ENCODE measurements around the gene MUC5AC. TPM values are rescaled to one million over a fixed set of nuclear protein-coding genes. Genes with fewer than 3 reads are reported as not detected.
A peak's percentile ranks its signal among the peaks of the same experiment; 100 is the strongest.

Gene MUC5AC
- total RNA-seq, 4 donors from 2014 or later: not detected

DNA sequence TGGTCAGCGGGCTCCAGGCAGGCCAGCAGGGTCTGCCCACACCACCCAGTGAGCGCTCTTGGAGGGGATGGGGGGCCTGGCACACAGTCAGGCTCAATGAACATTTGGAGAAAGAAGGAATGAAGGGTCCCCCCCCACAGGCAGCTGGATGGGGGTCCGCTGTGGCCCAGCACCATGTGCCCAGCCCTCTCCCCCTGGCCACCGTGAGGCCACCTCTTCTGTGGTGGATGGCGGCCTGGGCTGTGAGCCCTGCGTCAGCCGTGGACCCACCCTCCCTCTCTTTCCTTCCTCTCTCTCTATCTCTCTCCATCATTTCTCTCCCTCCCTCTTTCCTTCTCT is 35.1 kb upstream of the MUC5AC start:
- in situ Hi-C loops (cut with MboI; ENCODE audit: low pct_ligation_motif_present in 1 of 4, low pct_unique_long_range_greater_than_20kb in 1 of 4, low sequenced_read_pairs in 3 of 4): no loop called here
- Histone ChIP-seq H3K36me3 (no peaks in the 10 kb centered on the region), H3K27me3 (peaks cover 24% of the 10 kb centered on the region)

DNA sequence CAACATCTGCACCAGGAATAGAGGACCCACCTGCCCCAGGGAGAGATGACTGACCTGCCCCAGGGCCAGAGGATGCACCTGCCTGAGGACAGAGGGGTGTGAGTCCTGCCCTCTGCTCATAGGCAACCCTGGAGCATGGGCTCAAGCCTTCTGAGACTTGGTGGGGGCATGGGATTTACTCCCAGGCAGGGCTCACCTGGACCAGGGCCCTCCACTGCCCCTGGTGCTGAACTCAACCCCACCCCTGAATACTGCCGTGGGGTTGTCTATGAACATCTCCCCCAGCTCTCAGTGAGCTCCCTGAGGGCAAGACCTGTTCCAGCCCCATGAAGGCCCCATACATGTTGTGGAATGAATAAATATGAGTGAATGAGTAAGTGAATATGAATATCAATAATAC is 33.8 kb upstream of the MUC5AC start:
- Histone ChIP-seq H3K36me3 (no peaks in the 10 kb centered on the region), H3K27ac (no peak overlapping the region), H3K27me3 (peaks cover 24% of the 10 kb centered on the region), H3K4me1 (no peaks in the 10 kb centered on the region), H3K4me3 (no peak overlapping the region), H3K9me3 (no peaks in the 10 kb centered on the region)
- in situ Hi-C loops (cut with MboI; ENCODE audit: low pct_ligation_motif_present in 1 of 4, low pct_unique_long_range_greater_than_20kb in 1 of 4, low sequenced_read_pairs in 3 of 4) (no loop called here), intact Hi-C loops (cut with DNase I; ENCODE audit: low total_unique reads) (no loop called here)
- no peak for DNase-seq
- no peak for TF ChIP-seq EP300 (IDR thresholded peaks at IDR 0.05; ENCODE audit: low read depth)
- no peak for TF ChIP-seq POLR2A (IDR thresholded peaks at IDR 0.05)
- TF ChIP-seq, protein P1, sequence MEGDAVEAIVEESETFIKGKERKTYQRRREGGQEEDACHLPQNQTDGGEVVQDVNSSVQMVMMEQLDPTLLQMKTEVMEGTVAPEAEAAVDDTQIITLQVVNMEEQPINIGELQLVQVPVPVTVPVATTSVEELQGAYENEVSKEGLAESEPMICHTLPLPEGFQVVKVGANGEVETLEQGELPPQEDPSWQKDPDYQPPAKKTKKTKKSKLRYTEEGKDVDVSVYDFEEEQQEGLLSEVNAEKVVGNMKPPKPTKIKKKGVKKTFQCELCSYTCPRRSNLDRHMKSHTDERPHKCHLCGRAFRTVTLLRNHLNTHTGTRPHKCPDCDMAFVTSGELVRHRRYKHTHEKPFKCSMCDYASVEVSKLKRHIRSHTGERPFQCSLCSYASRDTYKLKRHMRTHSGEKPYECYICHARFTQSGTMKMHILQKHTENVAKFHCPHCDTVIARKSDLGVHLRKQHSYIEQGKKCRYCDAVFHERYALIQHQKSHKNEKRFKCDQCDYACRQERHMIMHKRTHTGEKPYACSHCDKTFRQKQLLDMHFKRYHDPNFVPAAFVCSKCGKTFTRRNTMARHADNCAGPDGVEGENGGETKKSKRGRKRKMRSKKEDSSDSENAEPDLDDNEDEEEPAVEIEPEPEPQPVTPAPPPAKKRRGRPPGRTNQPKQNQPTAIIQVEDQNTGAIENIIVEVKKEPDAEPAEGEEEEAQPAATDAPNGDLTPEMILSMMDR (IDR thresholded peaks at IDR 0.05): no peak
- no peak for TF ChIP-seq POLR2AphosphoS5 (IDR thresholded peaks at IDR 0.05)
- 77 to 83% methylated on average over 1 of the region's 1 CpG for WGBS, 2 donors (ENCODE audit: low coverage in 1 of 2)

More for the DNA sequence above, 35.1 kb upstream of the MUC5AC start:
- intact Hi-C loops (cut with DNase I; ENCODE audit: low total_unique reads): no loop called here
- no peak for DNase-seq
- no peaks in the 10 kb centered on the region for H3K9me3 ChIP-seq
- no peak overlapping the region for H3K4me3 ChIP-seq
- no peaks in the 10 kb centered on the region for H3K4me1 ChIP-seq
- no peak overlapping the region for H3K27ac ChIP-seq
- WGBS, 2 donors (ENCODE audit: low coverage in 1 of 2): 50 to 74% methylated on average over 4 to 7 of the region's 7 CpGs
- TF ChIP-seq EP300 (IDR thresholded peaks at IDR 0.05; ENCODE audit: low read depth) (no peak), POLR2AphosphoS5 (IDR thresholded peaks at IDR 0.05) (no peak), POLR2A (IDR thresholded peaks at IDR 0.05) (no peak)
- TF ChIP-seq, protein P1 (IDR thresholded peaks at IDR 0.05): no peak

DNA sequence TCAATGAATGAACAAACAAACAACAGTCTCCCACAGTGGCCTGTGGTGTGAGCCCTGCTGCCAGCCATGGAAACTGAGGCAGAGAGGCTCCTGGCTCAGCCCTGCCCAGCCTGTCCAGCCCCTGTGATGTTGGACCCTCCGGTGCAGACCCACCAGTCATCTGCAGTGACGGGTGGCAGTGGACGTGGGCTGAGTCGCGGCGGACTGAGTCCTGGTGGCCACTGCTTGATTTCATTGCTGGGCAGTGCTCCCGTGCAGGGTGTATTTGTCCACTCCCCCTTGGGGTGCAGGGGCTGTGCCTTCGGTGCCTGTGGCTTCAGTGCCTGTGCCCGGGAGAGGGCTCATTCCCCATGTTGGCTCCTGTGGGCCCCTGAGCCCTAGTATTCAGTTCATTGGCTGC is 31.9 kb upstream of the MUC5AC start:
- intact Hi-C loops (cut with DNase I; ENCODE audit: low total_unique reads): no loop called here
- Histone ChIP-seq H3K27ac (no peak overlapping the region), H3K36me3 (no peaks in the 10 kb centered on the region), H3K4me1 (no peaks in the 10 kb centered on the region), H3K27me3 (peaks cover 29% of the 10 kb centered on the region), H3K9me3 (no peaks in the 10 kb centered on the region), H3K4me3 (no peak overlapping the region)
- no peak for DNase-seq
- 93% methylated on average over 7 of the region's 9 CpGs; no CpG with 5 or more reads in 1 of the 2 donors for WGBS, 2 donors (ENCODE audit: low coverage in 1 of 2)
- TF ChIP-seq EP300 (IDR thresholded peaks at IDR 0.05; ENCODE audit: low read depth): no peak
- TF ChIP-seq, protein P1 (IDR thresholded peaks at IDR 0.05): no peak
- in situ Hi-C loops (cut with MboI; ENCODE audit: low pct_ligation_motif_present in 1 of 4, low pct_unique_long_range_greater_than_20kb in 1 of 4, low sequenced_read_pairs in 3 of 4): no loop called here

DNA sequence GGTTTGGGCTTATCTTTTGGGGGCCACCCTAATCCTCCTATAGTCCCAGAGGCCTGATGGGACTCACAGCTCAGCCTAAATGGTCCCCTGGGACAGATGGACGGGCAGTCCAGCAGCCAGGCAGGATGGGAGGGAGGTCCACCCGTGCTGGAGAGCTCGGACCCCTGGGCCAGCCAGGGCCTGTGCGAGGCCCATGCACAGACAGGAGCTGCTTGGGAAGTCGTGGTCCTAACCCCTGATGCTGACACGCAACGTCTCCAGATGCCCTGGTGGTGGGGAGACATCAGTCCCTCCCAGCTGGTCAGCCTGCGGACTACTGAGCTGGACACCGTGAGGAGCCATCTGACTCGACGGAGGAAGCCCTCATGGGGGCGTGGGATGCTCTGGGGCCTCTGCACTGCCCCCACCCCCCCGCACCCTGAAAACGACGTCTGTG is 31.2 kb upstream of the MUC5AC start:
- Histone ChIP-seq H3K4me1 (no peaks in the 10 kb centered on the region), H3K9me3 (no peaks in the 10 kb centered on the region), H3K27me3 (peaks cover 22% of the 10 kb centered on the region), H3K4me3 (no peak overlapping the region), H3K36me3 (no peaks in the 10 kb centered on the region), H3K27ac (no peak overlapping the region)
- intact Hi-C loops (cut with DNase I; ENCODE audit: low total_unique reads) (no loop called here), in situ Hi-C loops (cut with MboI; ENCODE audit: low pct_ligation_motif_present in 1 of 4, low pct_unique_long_range_greater_than_20kb in 1 of 4, low sequenced_read_pairs in 3 of 4) (no loop called here)
- TF ChIP-seq POLR2A (IDR thresholded peaks at IDR 0.05): no peak
- TF ChIP-seq, protein P1 (IDR thresholded peaks at IDR 0.05): no peak
- no peak for TF ChIP-seq EP300 (IDR thresholded peaks at IDR 0.05; ENCODE audit: low read depth)
- no peak for TF ChIP-seq POLR2AphosphoS5 (IDR thresholded peaks at IDR 0.05)
- WGBS, 2 donors (ENCODE audit: low coverage in 1 of 2): 89% methylated on average over 11 of the region's 15 CpGs; no CpG with 5 or more reads in 1 of the 2 donors
- DNase-seq: peak; percentile 6

Measured in transverse colon (tissue), 4 donors.